GM18511 (cell line): Measurements from ENCODE around the gene LRRC37B.
A peak's percentile ranks its signal among the peaks of the same experiment; 100 is the strongest.
"Not testable (repeated sequence)": the region's sequence is repeated elsewhere in the genome, so short reads cannot be mapped to it uniquely, and the experiment has no call there.

Experiments used
- ATAC-seq: cut with Tn5 transposase; IDR thresholded peaks from one replicate; pipeline ENCODE4 v1.9.1; 2021; ENCODE audit warnings: mild to moderate bottlenecking, moderate library complexity; ENCODE audit not compliant: unreplicated experiment

Gene LRRC37B

DNA sequence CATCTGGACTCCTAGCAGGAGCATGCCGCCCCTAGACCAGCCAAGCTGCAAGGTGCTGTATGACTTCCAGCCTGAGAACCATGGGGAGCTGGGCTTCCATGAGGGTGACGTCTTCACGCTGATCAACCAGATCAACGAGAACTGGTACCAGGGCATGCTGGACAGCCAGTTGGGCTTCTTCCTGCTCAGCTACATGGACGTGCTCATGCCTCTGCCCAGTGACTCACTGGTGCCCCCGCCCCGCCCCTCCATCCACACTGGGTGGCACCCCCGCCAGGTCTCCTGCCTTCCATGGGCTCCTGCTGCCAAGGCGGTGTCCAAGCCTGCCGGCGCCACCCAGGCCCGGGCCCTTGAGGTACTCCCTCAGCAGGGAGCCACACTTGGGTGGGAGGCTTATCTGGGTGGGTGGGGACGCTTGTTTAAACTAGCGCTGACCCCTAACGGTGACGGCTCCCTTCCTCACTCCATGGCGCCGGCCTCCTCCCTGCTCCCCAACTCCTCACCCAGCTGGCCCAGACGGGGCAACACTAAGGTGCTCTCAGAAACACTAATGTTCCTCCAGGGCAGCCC, 34.2 kb downstream of the LRRC37B start:
- ATAC-seq: not testable (repeated sequence)

DNA sequence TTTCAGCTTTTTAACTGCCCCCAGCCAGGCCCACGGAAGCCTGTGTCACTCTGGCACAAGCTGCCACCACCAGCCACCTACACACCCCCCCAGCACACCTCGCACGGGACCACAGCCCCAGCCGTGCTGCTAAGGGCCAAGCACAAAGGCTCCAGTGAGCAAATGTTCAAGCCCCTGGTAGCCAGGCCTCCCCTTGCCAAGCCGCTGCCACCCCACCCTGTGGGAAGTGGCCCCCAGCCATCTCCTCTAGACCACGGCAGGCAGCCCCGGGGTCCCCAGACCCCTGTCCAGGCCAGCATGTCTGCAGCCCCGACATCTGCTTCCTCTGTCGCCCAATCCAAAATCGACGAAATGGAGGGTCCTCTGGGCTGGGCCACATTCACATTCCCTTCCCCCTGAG, 35.1 kb downstream of the LRRC37B start:
- not testable (repeated sequence) for ATAC-seq

DNA sequence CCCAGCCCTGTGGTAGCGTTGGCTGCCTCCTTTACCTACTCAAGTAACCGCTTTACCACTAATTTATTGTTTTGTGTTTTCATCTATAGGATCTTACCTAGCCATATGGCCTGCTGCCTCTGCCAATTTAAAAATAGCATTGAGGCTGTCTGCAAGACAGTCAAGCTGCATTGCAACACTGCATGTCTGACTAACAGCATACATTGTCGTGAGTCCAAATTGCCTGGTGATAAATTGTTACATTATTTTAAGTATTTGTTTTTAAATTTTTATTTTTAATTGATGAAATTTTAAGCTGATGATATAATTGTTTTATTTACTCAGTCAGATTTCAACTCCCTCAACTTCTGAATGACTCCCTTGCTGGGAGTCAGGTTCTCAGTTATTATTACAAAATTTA, 38.4 kb downstream of the LRRC37B start:
- ATAC-seq: not testable (repeated sequence)

DNA sequence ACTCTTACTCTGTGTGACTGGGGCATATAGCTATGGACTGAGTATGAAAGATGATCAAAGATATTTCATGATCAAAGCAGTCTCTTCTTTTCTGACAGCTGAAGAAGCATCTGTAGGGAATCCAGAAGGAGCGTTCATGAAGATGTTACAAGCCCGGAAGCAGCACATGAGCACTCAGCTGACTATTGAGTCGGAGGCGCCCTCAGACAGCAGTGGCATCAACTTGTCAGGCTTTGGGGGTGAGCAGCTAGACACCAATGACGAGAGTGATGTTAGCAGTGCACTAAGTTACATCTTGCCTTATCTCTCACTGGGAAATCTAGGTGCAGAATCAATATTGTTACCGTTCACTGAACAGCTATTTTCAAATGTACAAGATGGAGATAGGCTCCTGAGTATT, 40.5 kb downstream of the LRRC37B start:
- ATAC-seq: not testable (repeated sequence)

DNA sequence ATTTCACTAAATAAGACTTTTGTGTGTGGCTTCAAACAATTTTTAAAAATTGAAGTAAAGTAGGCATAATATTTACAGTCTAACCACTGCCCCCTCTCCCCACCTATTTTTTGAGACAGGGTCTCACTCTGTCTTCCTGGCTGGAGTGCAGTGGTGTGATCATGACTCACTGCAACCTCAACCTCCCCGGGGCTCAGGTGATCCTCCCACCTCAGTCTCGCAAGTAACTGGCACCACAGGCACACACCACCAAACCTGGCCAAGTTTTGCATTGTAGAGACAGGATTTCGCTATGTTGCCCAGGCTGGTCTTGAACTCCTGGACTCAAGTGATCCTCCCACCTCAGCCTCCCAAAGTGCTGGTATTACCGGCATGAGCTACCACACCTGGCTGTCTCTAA, 47.8 kb downstream of the LRRC37B start:
- not testable (repeated sequence) for ATAC-seq

DNA sequence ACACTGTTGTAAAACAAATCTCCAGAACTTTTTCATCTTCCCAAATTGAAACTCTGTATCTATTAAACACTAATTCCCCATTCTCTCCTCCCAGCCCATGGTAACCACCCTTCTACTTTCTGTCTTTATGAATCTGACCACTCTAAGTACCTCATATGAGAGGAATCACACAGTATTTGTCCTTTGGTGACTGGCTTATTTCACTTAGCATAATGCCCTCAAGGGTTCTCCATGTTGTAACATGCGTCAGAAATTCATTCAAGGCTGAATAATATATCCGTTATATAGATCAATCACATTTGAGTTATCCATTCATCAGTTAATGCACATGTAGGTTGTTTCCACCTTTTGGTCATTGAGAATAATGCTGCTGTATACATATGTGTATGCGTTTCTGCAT, 48.2 kb downstream of the LRRC37B start:
- not testable (repeated sequence) for ATAC-seq

DNA sequence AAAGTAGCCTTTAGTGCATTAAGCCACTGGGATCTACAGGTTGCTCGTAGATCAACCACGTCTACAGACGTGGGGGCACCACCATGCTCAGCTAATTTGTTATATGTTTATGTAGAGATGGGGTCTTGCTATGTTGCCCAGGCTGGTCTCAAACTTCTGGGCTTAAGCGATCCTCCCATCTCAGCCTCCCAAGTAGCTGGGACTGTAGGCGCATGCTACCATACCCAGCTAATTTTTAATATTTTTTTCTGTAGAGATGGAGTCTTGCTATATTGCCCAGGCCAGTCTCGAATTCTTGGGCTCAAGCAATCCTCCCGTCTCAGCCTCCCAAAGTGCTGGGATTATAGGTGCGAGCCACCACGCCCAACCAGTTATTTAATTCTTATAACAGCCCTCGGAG, 49.3 kb downstream of the LRRC37B start:
- ATAC-seq: not testable (repeated sequence)

DNA sequence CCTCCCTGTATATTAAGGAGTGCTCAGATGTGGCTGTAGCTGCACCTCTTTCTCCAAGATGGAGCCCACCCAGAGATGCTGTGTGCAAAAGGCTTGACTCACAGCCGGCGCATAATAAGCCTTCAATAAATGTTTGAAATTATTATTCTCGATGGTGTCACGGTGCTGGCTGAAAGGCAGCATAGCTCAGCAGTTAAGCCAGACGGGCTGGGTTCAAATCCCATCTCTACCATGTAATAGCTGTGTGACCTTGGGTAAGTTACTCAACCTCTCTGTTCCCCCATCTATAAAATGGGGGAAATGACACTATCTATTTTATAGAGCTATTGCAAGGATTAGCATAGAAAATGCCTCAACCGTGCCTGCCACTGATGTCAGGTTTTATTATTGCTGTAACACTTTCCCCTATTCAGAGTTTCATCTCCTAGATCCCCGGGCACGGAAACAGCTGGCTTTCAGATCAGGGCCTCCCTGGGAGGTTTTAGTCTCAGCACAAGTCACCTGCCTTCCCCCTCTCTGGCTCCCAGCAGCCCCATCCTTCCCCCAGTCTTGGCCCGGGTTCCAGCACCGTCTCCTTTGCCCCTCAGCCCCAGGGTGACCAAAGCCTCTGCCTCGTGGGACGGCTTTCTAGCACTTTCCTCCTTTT, 50.4 kb downstream of the LRRC37B start:
- ATAC-seq: not testable (repeated sequence)

DNA sequence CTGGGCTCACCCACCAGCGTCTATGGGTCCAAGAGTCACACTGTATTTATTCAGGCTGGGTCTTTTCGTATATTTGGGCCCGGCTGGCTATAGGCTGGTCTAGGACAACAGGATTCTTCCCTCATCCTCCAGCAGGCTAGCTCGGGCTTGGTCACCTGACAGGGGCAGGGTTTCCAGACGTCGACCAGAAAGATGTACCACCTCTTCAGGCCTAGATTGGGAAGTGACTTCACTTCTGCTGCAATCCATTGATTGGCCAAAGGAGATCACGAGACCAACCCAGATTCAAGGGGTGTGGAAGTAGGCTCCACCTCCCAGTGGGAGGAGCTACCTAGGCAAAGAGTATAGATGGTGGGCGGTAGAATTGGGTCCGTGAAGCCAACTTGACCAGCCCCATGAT, 53.5 kb downstream of the LRRC37B start:
- ATAC-seq: not testable (repeated sequence)

DNA sequence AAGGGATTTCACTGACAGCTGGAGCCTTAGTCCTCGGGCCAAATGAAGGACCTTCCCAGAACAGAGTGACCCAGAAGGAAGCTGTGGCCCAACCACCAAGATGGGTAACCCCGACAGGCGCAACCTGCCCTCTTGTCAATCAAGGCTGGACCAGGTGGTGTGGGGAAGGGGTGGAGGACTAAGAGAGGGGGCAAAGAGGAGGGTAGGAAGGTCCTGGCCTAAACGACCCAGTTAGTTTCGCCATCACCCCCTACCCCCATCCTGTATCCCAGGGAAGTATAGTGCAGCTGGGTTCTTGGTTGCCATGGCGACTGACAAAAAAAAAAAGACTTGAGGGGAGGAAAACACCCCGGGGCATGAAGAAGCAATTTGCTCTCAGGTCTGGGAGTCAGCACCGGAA, 54.7 kb downstream of the LRRC37B start:
- not testable (repeated sequence) for ATAC-seq

DNA sequence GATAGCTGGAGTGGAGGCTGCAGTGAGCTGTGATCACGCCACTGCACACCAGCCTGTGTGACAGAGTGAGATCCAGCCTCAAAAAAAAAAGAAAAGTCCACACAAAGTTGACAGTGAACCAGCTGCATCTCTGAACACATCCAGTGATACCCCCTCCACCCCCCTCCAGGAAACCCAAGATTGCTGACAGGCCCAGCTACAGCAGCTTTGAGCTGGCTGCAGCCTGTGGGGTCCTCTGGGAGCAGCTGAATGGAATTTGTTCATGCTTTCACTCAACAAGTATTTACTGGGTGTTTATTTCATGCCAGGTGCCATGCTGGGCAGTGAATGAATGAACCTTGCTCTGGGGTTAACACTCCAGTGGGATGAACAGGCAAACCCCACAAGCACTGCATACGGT, 56.9 kb downstream of the LRRC37B start:
- ATAC-seq: not testable (repeated sequence)

DNA sequence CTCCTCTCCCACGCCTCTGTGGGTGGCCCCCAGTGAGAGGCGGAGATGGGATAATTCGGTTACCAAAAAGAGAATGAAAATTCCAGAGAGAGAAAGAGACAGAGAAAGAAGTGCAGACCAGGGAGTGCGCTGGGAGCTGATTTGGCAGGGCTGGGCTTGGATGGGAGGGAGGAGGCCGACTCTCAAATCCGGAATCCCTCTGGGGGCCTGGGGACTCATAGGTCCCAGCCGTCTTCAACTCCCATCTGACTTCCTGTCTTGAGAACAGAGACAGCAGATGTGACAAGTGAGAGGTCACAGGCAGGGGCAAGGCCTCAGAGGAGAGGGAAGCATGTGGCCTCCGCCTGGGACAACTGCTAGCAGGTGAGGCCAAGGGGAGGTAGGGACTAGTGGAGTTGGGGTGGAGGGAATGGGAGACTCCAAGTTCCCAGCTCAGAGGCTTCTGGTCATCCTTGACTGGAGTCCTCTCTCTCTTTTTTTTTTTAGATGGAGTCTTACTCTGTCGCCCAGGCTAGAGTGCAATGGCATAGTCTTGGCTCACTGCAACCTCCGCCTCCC, 59.0 kb downstream of the LRRC37B start:
- ATAC-seq: not testable (repeated sequence)

DNA sequence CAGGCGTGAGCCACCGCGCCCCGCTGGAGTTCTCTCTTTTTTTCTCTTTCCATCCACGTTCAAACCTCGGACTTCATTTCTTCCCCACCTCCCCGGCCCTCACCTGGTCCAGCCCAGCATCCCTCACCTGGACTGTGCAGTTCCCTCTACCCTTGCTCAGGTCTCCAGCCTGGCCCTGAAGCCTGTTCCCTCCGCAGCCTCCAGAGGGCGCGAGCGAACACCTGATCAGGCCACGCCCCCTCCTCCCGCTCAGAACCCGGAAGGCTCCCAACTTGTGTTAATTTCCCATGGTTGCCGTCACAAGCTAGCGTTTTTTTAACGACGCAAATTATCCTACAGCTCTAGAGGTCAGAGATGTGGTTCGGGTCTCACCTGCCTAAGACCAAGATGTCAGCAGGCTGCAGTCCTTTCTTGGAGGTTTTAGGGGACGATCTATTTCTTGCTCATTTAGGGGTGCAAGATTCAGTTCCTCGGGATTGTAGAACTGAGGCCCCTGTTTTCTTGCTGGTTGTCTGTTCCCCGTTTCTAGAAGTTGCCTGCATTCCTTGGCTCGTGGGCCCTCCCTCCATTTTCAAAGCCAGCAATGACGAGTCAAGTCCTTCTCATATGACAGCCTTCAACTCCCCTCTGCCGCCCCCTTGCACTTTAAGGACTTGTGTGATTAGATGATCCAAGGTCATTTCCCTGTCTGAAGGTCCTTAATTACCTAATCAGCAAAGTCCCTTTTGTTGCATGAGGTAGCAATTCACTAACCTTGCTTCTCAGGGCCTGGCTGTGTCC, 59.9 kb downstream of the LRRC37B start:
- not testable (repeated sequence) for ATAC-seq

DNA sequence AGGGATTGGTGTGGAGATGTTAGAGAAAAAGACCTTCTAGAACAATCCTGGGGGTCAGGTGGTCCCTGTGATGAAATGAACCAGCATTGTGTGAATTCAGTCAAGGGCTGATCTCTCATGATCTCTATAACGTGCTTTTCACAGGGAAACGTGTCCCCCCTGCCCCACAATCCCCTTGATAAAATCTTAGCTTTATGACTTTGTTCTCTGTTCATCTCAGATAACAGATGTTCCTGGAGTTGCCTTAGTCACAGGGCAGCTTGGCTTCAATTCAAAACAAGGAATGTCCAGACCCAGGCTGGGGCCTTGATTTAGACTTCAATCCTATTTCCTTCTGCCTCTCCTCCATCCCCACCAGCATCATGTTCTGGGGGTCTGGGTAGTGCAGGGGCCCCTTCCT, 61.9 kb downstream of the LRRC37B start:
- not testable (repeated sequence) for ATAC-seq

DNA sequence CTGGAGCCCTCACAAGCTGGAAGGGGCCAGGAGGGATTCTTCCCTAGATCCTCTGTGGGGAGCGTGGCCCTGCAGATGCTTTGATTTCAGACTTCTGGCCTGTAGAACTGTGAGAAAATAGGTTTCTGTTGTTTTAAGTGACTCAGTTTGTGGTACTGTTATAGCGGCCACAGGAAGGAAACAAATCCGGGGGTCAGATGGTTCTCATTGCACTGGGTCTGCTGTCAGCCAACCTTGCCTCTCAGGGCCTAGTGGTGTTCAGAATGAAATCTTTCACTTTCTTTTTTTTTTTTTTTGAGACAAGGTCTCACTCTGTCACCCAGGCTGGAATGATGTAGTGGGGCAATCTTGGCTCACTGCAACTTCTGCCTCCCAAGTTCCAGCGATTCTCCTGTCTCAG, 64.8 kb downstream of the LRRC37B start:
- peak; percentile 91 for ATAC-seq

DNA sequence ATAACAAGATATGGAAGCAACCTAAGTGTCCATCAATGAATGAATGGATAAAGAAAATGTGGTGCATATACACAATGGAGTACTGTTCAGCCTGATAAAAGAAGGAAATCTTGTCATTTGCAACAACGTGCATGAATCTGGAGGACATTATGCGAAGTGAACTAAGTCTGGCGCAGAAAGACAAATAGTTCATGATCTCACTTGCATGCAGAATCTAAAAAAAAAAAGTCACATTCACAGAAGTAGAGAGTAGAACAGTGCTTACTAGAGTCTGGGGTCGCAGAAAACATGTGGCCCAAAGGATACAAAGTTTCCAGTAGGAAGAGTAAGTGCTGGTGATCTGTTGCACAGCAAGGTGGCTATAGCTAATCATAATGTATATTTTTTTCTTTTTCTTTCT, 65.9 kb downstream of the LRRC37B start:
- ATAC-seq: not testable (repeated sequence)

DNA sequence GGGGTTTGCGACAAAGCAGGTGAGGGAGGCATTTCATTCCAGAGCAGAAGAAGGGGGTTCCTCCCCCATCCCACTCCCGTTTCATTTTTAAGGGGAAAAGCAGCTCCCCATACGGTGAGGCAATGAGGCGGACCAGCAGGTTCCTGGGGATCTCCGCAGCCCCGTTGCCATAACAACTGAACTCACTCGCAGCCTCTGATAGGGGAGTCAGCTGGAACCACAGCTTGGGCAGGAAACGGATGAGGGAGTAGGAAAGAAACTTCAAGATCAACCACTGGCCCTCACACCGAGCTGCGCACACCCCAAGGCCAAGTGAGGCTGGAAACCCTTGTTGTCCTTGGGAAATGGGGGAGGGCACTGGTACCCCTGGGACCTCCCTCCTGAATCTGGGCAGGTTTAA, 72.6 kb downstream of the LRRC37B start:
- ATAC-seq: peak; percentile 70

DNA sequence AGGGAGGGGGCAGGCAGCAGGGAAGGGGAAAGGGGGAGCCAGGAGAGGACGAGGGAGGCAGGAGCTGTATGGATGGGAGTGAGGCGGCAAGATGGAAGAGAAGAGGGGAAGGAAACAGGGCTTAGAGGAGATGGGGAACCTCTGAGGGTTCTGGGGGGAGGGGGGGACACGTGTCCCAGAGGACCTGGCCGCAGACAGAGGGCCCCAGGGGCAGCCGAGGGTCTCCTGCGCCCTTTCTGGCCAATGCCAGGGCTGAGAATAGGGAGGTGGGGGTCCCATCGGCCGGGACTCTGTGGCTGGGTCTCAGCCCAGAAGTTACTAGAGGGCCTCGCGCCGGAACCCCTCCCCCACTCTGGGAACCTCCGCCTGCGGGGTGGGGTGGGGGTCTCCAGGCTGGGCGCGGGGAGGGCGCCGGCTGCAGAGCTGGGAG, 76.4 kb downstream of the LRRC37B start:
- ATAC-seq: not testable (repeated sequence)

DNA sequence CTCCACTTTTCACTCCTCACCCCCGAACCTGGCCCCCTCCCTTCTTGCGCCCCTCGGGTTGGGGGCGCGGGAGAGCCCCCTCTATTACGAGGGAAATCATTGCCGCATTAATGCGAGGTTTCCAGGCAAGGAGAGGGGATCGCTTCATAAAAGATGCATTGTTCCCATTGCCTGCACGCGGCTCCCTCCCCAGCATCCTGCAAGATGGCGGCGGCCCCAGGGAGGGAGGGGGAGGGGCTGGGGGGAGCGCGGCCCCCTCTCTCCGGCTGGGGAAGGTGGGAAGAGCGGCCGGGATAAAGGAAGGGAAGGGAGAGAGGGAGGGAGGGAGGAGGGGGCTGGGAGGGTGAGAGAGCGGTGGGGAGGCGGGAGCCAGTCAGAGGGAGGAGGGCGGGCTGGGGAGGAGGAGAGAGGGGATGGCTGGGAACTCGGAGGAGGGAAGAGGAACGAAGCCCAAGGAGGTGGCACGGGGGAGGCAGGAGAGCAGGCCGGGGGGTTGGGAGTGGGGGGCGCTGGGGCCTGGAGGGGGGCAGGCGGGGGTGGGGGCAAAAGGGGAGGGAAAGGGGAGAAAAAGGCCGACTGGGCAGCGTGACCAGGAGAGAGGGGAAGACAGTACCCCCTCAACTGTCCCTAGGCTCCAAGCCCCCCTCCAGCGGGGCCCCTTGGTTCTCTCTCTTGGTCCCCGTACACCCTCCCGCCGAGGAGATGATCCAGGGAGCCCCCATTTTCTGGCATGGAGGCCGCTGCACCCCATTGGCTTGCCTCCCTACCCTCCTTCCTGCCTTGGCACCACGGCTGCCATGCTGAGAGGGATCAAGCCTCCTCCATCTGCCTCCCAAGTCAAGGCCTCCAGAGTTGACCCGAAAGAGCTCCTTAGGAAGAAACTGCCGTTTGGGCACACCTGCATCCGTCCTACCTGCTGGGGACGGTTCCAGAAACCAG, 77.1 kb downstream of the LRRC37B start:
- ATAC-seq: not testable (repeated sequence)
